Measurements from ENCODE around the gene C11orf52. TPM values are rescaled to one million over a fixed set of nuclear protein-coding genes. Genes with fewer than 3 reads are reported as not detected.
"Not testable (repeated sequence)": the region's sequence is repeated elsewhere in the genome, so short reads cannot be mapped to it uniquely, and the experiment has no call there.

Gene C11orf52
- total RNA-seq, 1 donor from 2014 or later, result 2.6 TPM

DNA sequence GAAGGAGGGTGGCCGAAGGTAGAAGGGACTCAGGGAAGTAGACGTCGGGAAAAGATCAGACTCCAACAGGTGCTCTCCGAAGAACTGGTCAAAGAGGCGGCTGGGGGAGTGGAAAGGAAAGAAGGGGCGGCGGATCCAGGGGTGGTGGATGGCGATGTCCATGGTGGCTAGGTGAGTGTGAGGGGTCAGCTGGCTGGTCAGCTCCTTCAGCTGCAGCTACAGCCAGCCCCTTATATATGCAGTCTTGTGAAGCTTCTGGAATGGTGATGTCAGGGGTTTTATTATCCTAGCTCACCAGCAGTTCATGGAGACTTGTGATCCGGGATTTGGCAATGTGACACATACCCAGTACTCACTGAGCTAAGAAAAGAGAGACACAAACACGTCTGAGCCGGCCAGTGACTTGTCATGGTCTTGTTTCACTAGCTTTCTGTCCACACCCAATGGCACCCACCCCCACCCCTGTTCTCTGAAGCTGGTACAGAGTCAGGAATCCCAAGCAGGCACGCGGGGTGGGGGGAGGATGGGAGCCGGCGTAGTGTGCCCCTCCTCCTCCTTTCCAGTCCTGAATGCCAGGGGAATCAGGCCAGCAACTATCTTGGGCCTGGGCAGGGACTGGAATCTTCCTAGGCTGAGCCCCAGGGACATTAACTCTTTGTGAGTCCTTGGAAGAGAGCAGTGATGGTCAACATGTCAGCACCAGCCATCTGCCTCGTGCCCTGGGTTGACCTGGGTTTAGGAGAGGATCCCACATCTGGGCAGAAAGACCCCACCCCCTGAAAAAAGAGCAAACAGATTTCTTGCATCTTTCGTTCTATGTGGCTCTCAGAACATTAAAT lies 6.9 kb upstream of the C11orf52 start, which contains the start of gene CRYAB:
Gene CRYAB, minus strand, starts transcription at position 208 of the 839 bp plus-strand sequence. Its CDS starts 46 bp downstream, at position 162.
- intact Hi-C loops (cut with DNase I), result no loop called here
- DNase-seq (ENCODE audit: low spot score), result peak; percentile 93

- intact Hi-C loops (cut with DNase I), result no loop called here
- DNase-seq (ENCODE audit: low spot score), result no peak
These were observed 6.2 kb upstream of the C11orf52 start, which contains the start of gene HSPB2 for GRCh38 chr11:111912535-111912934. TSS of gene HSPB2 (plus strand) at chr11:111912734. CDS start at chr11:111912830, 96 bp downstream.

DNA sequence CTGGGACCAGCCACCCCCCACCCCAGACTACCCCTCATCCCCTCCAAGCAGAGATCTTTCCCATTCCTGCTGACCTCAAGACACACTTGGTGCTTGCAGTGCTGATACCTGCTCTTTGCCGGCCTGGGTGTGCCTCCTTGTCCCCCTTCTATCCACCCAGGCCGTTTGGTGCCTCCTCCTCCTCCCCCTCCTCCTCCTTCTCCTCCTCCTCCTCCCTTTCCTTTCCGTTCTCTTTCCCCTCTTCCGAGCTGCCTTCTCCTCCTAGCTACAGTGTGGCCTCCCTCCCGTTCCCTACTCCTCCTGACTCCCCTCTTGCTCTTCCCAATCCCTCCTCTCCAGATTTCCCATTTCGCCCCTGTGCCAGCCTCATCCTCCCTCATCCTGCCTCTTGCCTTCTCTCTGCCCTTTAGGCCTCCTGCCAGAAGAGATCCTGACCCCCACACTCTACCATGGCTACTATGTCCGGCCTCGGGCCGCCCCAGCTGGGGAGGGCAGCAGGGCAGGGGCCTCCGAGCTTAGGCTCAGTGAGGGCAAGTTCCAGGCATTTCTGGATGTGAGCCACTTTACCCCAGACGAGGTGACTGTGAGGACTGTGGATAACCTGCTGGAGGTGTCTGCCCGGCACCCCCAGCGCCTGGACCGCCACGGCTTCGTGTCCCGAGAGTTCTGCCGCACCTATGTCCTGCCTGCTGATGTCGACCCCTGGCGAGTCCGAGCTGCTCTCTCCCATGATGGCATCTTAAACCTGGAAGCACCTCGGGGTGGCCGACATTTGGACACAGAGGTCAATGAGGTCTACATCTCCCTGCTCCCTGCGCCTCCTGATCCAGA lies 5.5 kb upstream of the C11orf52 start:
- intact Hi-C loops (cut with DNase I), result no loop called here
- DNase-seq (ENCODE audit: low spot score), result no peak

DNA sequence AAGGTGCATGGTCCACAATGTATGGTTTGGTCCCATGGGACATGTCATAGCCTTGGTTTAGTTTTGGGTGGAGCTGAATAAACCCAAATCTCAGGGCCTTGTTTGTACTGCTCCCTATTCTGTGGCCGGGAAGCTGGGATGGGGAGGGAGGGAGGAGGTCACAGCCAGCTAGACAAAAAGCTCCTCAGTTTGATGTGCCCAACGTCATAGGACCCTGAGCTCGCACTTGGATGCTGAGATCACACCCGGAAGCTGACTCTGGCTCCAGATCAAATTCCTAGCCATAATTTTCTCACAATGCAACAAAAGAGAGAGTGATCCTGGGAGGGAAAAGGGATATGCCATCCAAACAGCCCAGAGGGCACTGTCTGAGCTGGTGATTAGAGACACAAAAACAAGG lies 4.7 kb upstream of the C11orf52 start:
- intact Hi-C loops (cut with DNase I), result no loop called here
- peak; percentile 82 for DNase-seq (ENCODE audit: low spot score)

GRCh38 chr11:111916768-111917167 lies 1.9 kb upstream of the C11orf52 start:
- no peak for DNase-seq (ENCODE audit: low spot score)
- intact Hi-C loops (cut with DNase I), result no loop called here

DNA sequence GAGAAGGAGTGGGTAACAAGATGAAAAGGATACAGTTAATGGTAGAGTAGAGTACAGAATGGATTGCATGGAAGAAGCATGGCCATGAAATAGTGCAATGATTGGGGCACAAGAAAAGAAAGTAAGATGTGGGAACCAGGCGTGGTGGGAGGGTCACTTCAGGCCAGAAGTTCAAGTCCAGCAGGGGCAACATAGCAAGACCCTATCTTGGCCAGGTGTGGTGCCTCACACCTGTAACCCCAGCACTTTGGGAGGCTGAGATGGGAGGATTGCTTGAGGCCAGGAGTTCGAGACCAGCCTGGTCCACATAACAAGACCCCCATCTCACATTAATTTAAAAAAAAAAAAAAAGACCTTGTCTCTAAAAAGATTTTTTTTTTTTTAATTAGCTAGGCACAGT lies 1.4 kb upstream of the C11orf52 start:
- intact Hi-C loops (cut with DNase I), result no loop called here
- no peak for DNase-seq (ENCODE audit: low spot score)

- intact Hi-C loops (cut with DNase I), result no loop called here
- no peak for DNase-seq (ENCODE audit: low spot score)
These were observed 925 bp upstream of the C11orf52 start for GRCh38 chr11:111917788-111918187.

DNA sequence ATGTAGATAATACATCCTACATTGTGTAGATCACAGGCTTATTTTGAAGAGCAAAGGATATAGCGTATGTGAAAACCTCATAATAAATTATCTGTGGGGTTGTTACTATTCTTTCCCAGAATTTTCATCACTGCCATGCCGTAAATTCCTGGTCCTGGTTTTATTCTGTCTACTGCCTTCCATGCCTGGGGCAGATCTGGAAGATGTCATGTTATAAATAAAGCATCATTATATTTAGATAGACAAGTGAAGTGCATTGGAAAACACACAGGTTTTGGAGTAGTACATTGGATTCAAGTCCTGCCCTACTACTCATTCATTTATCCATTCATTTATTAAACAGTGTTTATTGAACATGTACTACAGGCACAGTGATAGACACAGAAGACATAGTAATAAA lies 2.2 kb downstream of the C11orf52 start:
- intact Hi-C loops (cut with DNase I), result no loop called here
- no peak for DNase-seq (ENCODE audit: low spot score)

DNA sequence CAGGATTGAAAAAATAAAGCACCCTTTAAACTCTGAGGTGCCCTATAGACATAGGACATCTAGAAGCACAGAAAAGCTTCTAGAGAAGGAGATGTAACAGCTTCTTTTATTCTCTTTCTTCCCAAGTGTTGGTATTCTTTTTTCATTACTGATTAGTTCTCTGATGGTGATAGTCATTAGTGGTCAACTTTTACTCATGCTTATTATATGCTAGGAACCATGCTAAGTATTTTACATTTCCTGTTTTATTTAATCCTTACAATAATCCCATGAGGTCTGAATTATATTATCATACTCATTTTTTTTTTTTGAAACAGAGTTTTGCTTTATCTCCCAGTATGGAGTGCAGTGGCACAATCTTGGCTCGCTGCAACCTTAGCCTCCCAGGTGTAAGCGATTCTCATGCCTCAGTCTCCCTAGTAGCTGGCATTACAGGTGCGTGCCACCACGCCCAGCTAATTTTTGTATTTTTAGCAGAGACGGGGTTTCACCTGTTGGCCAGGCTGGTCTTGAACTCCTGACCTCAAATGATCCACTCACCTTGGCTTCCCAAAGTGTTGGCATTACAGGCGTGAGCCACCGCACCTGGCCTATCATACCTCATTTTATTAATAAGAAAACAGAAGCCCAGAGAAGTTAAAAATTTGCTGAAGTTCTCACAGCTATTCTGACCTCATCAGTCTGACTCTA lies 3.0 kb downstream of the C11orf52 start:
- DNase-seq (ENCODE audit: low spot score), result no peak
- intact Hi-C loops (cut with DNase I), result no loop called here

DNA sequence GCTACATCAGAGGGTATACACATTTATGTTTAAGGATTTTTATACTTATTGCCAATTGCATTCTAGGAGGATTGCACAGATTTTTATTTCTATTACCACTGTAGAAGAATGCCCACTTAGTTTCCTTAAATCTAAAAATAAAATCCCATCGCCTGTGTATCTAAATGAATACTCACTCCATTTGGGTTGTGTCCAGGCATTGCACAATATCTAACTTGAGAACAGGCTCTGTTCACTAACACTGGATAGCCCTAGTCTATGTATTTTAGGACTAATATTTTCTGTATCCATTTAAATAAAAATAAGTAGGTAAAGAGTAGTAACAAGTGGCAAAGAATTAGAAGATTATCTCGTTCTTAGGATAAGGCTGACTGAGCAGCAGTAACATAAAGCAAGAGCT lies 4.1 kb downstream of the C11orf52 start:
- intact Hi-C loops (cut with DNase I), result no loop called here
- DNase-seq (ENCODE audit: low spot score), result no peak

DNA sequence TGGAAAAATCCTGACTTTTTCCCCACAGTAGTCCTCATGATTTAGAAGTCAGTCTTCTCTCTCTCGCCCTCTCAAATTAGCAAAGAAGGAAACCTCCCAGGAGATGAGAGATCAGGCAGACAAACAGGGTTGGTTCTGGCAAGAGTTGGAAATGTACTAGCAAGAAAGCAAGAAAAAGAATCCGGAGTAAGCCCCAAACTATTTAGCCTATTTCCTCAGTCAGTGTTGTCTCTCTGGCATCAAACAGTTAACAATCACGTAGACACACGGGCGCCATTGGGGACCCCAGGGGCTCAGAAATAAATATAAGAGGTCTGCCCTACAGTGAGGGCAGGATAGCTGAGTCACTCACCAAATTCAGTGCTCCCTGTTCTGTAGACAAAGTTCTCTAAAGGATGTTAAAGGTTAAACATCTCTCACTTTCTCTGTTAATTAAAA lies 4.7 kb downstream of the C11orf52 start:
- intact Hi-C loops (cut with DNase I), result no loop called here
- no peak for DNase-seq (ENCODE audit: low spot score)

DNA sequence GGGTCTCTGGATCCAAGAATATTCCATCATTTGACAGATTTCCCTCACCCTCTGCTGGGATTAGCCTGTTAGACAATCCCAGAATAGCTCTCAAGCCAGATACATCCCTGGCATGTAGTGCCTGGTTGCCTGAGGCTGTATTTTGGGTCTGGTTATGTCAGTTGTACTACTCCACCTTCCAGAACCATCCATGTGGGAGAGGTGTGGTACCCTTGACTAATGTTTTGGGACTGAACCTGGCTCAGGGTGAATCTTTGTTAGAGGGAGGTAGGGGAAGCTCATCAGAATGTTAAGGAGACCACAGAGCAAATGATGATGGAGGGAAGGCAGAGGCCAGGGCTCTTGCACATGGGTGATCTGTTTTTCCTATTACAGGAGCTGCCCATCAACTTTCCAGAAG lies 5.2 kb downstream of the C11orf52 start:
- DNase-seq (ENCODE audit: low spot score), result no peak
- intact Hi-C loops (cut with DNase I), result no loop called here

GRCh38 chr11:111925953-111926352 lies 7.2 kb downstream of the C11orf52 start:
- DNase-seq (ENCODE audit: low spot score), result no peak
- intact Hi-C loops (cut with DNase I), result loop anchor here (5.0 kb wide), 2 partner anchors 49 to 161 kb away; partner anchors contain the start of genes CFAP68, FDXACB1, SDHD and TIMM8B

- DNase-seq (ENCODE audit: low spot score), result peak; percentile 98
- intact Hi-C loops (cut with DNase I), result loop anchor here (5.0 kb wide), 2 partner anchors 49 to 161 kb away; partner anchors contain the start of genes CFAP68, FDXACB1, SDHD and TIMM8B
These were observed 8.0 kb downstream of the C11orf52 start for GRCh38 chr11:111926505-111927391.

- intact Hi-C loops (cut with DNase I), result no loop called here
- no peak for DNase-seq (ENCODE audit: low spot score)
These were observed 11.8 kb downstream of the C11orf52 start for GRCh38 chr11:111930472-111930871.

DNA sequence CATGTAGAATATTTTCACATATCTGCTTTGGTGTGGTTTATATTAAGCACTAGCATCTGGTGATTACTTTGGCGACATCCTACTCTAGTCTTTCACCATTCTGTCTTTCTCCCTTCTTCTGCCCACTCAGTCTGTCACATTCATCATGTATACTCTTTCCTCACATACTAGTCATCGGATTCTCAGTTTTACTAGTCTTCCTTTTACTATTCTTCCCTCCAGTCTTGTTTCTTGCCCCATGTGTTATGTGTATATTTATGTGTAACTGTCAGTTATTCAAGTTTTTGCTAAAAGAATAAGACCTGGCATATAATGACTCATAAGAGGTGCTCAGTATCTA lies 13.9 kb downstream of the C11orf52 start:
- no peak for DNase-seq (ENCODE audit: low spot score)
- intact Hi-C loops (cut with DNase I), result no loop called here

DNA sequence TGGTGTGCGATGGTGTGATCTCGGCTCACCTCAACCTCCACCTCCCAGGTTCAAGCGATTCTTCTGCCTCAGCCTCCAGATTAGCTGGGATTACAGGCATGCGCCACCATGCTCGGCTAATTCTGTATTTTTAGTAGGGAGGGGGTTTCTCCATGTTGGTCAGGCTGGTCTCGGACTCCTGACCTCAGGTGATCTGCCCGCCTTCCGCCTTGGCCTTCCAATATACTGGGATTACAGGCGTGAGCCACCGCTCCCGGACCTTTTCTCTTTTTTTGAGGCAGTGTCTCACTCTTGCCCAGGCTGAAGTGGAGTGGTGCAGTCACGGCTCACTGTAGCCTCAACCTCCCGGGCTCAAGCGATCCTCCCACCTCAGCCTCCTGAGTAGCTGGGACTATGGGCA lies 14.5 kb downstream of the C11orf52 start:
- DNase-seq (ENCODE audit: low spot score); intact Hi-C loops (cut with DNase I): not testable (repeated sequence)

- intact Hi-C loops (cut with DNase I), result no loop called here
- no peak for DNase-seq (ENCODE audit: low spot score)
These were observed 15.2 kb downstream of the C11orf52 start for GRCh38 chr11:111933872-111934271.

GRCh38 chr11:111934306-111934705 lies 15.6 kb downstream of the C11orf52 start:
- no peak for DNase-seq (ENCODE audit: low spot score)
- intact Hi-C loops (cut with DNase I), result no loop called here

All from cardiac septum (tissue), 1 donor.